Endothelial cell of coronary artery (primary cell): ENCODE results near the gene DCAF4. TPM values are rescaled to one million over a fixed set of nuclear protein-coding genes. Genes with fewer than 3 reads are reported as not detected.

ENCODE experiments used
- total RNA-seq: library from RNA; depleted of rRNA; stranded (reverse); fragments of >200 nt; gene quantifications from 2 replicates; pipeline ENCODE4 v1.2.3, GENCODE V29; 2014

DCAF4 gene, protein sequence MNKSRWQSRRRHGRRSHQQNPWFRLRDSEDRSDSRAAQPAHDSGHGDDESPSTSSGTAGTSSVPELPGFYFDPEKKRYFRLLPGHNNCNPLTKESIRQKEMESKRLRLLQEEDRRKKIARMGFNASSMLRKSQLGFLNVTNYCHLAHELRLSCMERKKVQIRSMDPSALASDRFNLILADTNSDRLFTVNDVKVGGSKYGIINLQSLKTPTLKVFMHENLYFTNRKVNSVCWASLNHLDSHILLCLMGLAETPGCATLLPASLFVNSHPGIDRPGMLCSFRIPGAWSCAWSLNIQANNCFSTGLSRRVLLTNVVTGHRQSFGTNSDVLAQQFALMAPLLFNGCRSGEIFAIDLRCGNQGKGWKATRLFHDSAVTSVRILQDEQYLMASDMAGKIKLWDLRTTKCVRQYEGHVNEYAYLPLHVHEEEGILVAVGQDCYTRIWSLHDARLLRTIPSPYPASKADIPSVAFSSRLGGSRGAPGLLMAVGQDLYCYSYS
- 4.3 and 7.9 TPM in 2 replicates for total RNA-seq

DNA sequence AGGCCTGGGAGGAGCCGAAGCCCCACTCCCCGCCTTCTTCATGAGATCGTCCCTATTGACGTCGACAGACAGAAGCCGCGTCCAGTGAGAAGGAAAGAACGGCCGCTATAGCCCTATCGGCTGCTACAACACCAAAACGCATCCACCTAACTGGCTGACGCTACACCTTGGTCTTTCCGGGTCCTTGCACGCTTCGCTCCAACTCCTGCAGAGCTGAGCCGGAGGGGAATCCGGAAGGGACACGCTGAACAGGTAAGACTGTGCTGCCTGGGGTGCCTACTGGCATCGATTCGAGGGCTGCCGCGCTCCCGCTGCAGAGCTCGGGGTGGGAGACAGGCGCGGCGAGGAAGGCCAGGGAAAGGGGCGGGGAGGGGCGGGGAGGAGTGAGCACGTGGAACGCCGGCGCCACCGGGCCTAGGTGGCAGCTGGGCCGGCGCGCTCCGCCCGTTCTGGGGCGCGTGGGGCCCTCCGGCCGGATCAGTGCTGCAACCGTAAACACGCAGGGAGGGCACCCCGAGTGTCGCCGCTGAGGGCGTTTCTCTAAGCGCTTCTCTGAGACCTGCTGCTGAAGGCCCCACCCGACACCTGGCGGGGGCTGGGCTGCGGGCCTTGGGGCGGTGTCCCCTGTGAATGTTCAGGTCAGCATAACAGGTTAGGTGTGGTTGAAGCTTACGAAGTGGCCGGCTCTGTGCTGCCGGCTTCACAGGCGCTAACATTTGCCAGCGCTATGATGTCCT, at the start of gene DCAF4:
Gene DCAF4, plus strand, starts transcription at position 173 of the 737 bp plus-strand sequence. CDS start 11,515 bp downstream, outside the sequence.

DNA sequence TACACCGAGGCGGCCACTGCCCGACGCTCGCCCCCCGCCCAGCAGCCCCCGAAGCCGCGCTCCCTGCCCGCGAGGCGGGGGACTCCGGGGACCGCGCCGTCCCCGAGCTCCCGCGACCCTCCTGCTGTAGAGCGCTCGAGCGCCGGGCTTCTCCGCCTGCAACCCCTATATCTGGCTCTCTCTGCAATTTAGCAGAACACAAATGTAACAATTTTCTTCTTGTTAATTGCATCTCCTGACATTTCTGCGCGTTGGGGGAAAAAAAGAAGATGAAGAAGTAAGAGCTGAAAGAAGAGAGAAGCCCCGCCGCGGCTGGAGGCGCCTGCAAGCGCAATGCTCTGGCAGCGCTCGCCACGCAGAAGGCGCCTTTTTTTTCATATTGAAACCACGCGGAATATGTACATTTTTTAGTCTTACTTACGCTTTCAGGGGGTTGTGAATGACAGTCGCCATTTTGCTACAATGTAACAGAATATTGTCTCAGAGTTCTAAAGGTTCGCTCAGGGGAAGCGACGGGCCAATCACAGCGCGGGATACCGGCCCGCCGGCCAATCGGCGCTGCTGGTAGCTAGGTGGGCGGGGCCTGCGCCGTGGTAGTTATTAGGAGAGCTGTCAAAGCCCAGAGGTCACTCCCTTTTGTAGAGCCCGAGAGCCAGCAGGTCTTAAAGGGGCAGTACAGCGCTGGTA, 32.5 kb upstream of the DCAF4 start, which contains the start of gene DPF3:
Gene DPF3, minus strand, starts transcription at position 466 of the 687 bp plus-strand sequence. Its CDS starts 13 bp downstream, at position 453.

Other genes starting within 250 kb of the DCAF4 start
- gene DPF3, start 32.4 kb upstream of the DCAF4 start, total RNA-seq: 6.0 and 18.5 TPM in 2 replicates
- gene ZFYVE1, start 100.6 kb downstream of the DCAF4 start, total RNA-seq: 17.5 and 19.4 TPM in 2 replicates
- 28.2 and 33.3 TPM in 2 replicates for gene RBM25, start 132.1 kb downstream of the DCAF4 start, total RNA-seq
- gene PSEN1, start 210.0 kb downstream of the DCAF4 start, total RNA-seq: 40.8 and 48.0 TPM in 2 replicates